OCI-LY7 (cell line): ENCODE data around the gene SYT2.

Experiments used
- CTCF ChIP-seq: fragments of 200-600 bp; sonication (generic); conservative IDR thresholded peaks from 2 replicates; pipeline ENCODE4 v1.5.1; 2014; ENCODE audit warnings: mild to moderate bottlenecking, antibody characterized with exemption, low read length, moderate library complexity, mixed read lengths
- EZH2phosphoT487 ChIP-seq: fragments of 200-600 bp; sonication (generic); IDR thresholded peaks from 2 replicates; pipeline ENCODE4 v1.6.1; 2018; ENCODE audit warnings: low read depth, borderline replicate concordance, mild to moderate bottlenecking, mixed run types, antibody characterized with exemption, low read length, moderate library complexity, mixed read lengths

GRCh38 chr1:202592146-202592545 is 118.1 kb downstream of the SYT2 start:
- TF ChIP-seq CTCF, result no peak
- TF ChIP-seq EZH2phosphoT487, result no peak
